ENCODE measurements around the gene BCR.

BCR gene

DNA sequence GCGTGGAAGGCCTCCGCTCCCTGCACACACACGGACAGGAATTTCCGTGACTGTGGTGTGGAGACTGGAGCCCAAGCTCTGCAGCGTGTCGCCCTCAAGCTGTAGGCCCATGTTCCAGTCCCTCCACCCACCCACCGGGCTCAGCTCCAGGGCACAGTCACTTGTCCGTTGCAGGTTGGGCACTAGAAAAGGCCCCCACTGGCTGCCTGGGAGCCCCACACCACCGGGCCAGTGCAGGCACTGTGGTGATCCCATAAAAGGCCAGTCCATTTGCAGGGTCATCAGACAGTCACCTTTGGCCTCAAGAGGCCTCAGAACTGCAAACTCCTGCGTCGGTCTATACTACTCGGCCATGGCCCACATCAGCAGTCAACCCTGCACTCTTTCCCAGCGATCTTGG, 18.7 kb upstream of the BCR start:
- H3K4me3 ChIP-seq (ENCODE audit: low read depth, low read length), result no peak overlapping the region
- H3K27ac ChIP-seq (ENCODE audit: low read depth, low read length), result no peak overlapping the region

DNA sequence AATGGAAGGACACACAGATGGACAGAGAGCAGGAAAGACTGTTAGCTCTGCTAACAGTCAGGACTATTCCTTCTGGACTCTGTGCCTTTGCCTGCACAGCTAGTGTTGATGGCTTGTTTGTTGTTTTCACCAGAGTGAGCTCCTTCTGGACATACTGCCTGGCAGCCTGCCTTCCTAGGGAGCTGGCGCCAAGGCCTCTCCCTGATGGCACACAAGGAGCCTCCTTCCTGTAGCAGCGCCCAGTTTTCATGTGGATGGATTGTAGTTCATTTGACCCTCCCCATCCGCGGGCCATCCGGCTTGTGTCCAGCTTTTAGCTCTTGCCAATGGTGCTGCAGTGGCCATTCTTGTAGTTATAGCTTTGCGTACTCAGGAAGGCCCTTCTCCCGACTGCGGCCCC, 16.6 kb upstream of the BCR start:
- Histone ChIP-seq H3K27me3 (ENCODE audit: control insufficient read depth, insufficient read depth, low read length) (no peaks in the 10 kb centered on the region), H3K27ac (ENCODE audit: low read depth, low read length) (no peak overlapping the region), H3K4me3 (ENCODE audit: low read depth, low read length) (no peak overlapping the region)

More for the DNA sequence above, 18.7 kb upstream of the BCR start:
- H3K9ac ChIP-seq (ENCODE audit: low read depth, low read length), result no peak overlapping the region
- no peaks in the 10 kb centered on the region for H3K36me3 ChIP-seq (ENCODE audit: control insufficient read depth, insufficient read depth, low read length)
- no peaks in the 10 kb centered on the region for H3K27me3 ChIP-seq (ENCODE audit: control insufficient read depth, insufficient read depth, low read length)
- H3K4me1 ChIP-seq (ENCODE audit: control insufficient read depth, insufficient read depth, low read length), result no peaks in the 10 kb centered on the region; the same call in 1 of the 2 replicates
- H3K9me3 ChIP-seq (ENCODE audit: control insufficient read depth, insufficient read depth, low read length), result no peaks in the 10 kb centered on the region

DNA sequence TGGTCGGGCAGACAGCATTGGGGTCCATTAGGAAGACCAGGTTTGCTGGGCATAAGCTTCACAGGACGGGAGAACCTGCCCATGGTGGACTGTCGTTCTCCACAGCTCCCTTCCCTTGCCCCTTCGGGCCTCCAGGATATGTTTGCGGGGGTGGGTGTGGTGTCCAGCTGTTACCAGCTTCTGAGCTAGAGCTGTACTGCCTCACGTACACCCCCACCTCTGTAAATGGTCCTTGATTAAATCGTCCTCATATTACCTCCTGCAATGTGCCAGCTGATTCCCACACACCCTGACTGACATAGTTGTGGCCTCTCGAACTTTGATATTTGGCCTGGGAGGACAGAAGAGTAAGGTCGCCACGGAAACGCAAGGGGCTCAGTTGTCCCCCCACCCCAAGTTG, 16.2 kb upstream of the BCR start:
- Histone ChIP-seq H3K27ac (ENCODE audit: low read depth, low read length) (no peak overlapping the region), H3K36me3 (ENCODE audit: control insufficient read depth, insufficient read depth, low read length) (no peaks in the 10 kb centered on the region), H3K27me3 (ENCODE audit: control insufficient read depth, insufficient read depth, low read length) (no peaks in the 10 kb centered on the region), H3K4me3 (ENCODE audit: low read depth, low read length) (no peak overlapping the region), H3K9me3 (ENCODE audit: control insufficient read depth, insufficient read depth, low read length) (no peaks in the 10 kb centered on the region), H3K9ac (ENCODE audit: low read depth, low read length) (no peak overlapping the region), H3K4me1 (ENCODE audit: control insufficient read depth, insufficient read depth, low read length) (no peaks in the 10 kb centered on the region)

More for the DNA sequence above, 16.6 kb upstream of the BCR start:
- Histone ChIP-seq H3K9me3 (ENCODE audit: control insufficient read depth, insufficient read depth, low read length) (no peaks in the 10 kb centered on the region), H3K4me1 (ENCODE audit: control insufficient read depth, insufficient read depth, low read length) (no peaks in the 10 kb centered on the region), H3K36me3 (ENCODE audit: control insufficient read depth, insufficient read depth, low read length) (no peaks in the 10 kb centered on the region), H3K9ac (ENCODE audit: low read depth, low read length) (no peak overlapping the region)

DNA sequence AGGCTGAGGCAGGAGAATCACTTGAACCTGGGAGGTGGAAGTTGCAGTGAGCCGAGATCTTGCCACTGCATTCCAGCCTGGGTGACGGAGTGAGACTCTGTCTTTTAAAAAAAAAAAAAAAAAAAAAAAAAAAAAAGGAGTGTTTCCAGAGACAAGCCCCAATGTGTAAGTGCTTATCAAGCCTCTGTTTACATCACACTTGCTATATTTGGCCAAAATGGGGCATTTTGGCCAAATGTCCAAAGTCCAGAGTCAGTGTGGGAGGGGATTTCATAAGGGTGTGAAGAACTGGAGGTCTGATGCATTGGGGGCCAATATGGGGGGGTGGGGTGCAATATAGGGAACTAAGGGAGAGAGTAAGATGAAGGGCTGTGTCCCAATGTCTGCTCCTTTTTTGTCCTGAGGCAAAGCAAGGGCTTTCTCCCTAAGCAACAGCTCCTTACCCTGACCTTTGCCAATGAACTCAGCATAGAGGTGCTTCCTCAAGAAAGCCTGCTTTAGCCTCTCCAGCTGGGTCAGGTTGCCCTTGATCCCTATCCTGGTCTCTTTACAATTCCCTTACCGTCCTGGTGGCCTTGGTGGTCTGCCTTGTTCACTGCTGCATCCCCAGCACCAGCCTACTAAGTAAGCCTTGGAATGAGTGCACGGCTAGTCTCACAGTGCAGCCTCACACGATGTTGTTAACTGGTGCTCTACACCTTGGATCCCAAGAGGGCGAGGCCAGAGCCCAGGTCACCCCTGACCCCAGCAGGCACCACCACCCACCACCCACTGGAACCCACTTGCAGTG, 14.1 kb upstream of the BCR start:
- no peaks in the 10 kb centered on the region for H3K4me1 ChIP-seq (ENCODE audit: control insufficient read depth, insufficient read depth, low read length)
- H3K36me3 ChIP-seq (ENCODE audit: control insufficient read depth, insufficient read depth, low read length), result no peaks in the 10 kb centered on the region
- no peak overlapping the region for H3K27ac ChIP-seq (ENCODE audit: low read depth, low read length)
- H3K27me3 ChIP-seq (ENCODE audit: control insufficient read depth, insufficient read depth, low read length), result no peaks in the 10 kb centered on the region
- no peak overlapping the region for H3K9ac ChIP-seq (ENCODE audit: low read depth, low read length)
- no peaks in the 10 kb centered on the region for H3K9me3 ChIP-seq (ENCODE audit: control insufficient read depth, insufficient read depth, low read length)
- H3K4me3 ChIP-seq (ENCODE audit: low read depth, low read length), result no peak overlapping the region

DNA sequence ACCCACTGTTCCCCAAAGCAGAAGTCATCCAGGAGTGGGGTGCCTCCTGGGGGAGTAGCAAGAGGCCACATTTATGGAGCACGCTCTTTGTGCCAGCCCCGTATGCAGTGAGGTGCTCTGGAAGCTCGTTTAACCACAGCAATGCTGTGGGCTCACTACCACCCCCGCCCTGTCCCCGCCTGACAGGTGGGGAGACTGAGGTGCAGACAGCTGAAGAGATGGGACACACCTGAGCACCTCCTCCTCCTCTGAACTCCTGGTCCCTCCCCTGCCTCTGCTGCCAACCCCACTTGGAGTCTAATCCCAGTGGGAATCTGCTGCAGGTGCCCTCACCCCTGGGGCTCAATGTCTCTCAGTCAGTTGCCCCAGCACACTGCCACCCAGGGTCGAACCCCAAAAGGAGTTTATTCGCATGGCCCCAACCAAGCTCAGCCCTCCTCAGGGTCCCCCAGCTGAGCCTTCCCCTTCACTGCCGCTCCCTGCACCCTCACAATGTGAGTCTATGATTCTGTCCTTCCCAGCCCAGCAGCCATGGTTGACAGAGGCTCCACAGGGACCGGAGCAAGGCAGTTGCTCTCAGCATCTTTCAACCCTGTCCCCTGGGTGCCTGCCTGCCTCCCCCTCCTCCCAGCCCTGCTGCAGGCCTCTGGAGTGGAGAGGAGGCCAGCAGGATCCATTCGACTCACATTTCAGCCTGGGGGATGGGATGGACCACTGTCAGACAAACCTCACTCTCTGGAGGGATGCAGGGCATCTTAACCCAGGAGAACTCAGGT, 13.3 kb upstream of the BCR start:
- Histone ChIP-seq H3K27me3 (ENCODE audit: control insufficient read depth, insufficient read depth, low read length) (no peaks in the 10 kb centered on the region), H3K27ac (ENCODE audit: low read depth, low read length) (no peak overlapping the region), H3K36me3 (ENCODE audit: control insufficient read depth, insufficient read depth, low read length) (no peaks in the 10 kb centered on the region), H3K4me3 (ENCODE audit: low read depth, low read length) (no peak overlapping the region), H3K9ac (ENCODE audit: low read depth, low read length) (no peak overlapping the region), H3K4me1 (ENCODE audit: control insufficient read depth, insufficient read depth, low read length) (no peaks in the 10 kb centered on the region), H3K9me3 (ENCODE audit: control insufficient read depth, insufficient read depth, low read length) (no peaks in the 10 kb centered on the region)

DNA sequence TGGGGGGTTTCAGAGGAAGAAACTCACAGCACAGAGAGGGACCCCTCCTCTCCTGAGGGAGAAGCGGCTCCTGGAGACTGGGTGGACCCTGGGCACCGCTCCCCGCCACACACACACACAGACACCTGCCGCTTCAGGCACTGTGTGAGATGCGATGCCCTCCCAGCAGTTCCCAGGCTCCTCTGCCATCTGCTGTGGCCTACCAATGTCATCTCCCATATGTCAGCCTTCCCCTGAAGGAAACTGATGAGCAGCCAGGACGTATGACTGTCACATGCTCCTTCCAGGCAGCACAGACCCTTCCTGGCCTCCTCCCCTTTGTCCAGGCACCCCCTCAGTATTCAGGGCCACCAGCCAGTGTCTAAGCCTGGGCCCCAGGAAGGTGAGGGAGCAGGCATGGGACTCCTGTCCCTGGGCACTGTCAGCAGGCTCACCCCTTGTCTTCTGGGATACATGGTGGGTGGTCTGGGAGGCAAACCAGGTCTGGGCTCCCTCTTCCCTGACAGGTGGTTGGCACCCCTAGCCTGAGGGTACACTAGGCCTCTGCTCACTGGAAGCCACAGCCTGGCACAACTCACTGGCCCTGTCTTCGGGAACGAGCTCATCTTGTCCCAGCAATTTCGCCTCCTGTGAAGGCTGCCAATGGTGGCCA, 11.8 kb upstream of the BCR start:
- no peaks in the 10 kb centered on the region for H3K27me3 ChIP-seq (ENCODE audit: control insufficient read depth, insufficient read depth, low read length)
- no peaks in the 10 kb centered on the region for H3K36me3 ChIP-seq (ENCODE audit: control insufficient read depth, insufficient read depth, low read length)
- H3K4me1 ChIP-seq (ENCODE audit: control insufficient read depth, insufficient read depth, low read length), result no peaks in the 10 kb centered on the region
- H3K9ac ChIP-seq (ENCODE audit: low read depth, low read length), result no peak overlapping the region
- no peaks in the 10 kb centered on the region for H3K9me3 ChIP-seq (ENCODE audit: control insufficient read depth, insufficient read depth, low read length)
- no peak overlapping the region for H3K4me3 ChIP-seq (ENCODE audit: low read depth, low read length)
- no peak overlapping the region for H3K27ac ChIP-seq (ENCODE audit: low read depth, low read length)

DNA sequence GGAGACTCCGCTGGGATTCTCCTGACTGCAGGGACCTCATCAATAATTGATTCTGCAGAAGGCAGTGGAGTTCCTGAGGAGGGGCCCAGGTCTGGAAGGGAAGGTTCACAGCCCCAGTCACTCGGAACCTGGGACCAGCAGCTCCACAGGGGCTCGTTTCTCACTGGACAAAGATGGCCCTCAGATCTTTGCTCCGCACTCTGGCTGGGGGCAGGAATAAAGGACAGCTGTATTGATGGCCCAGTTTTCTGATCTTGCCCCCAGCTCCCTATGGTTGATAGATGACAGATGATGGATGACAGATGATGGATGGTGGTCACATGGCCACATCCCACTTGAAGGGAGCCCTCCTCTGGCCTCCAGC, 11.3 kb upstream of the BCR start:
- no peaks in the 10 kb centered on the region for H3K4me1 ChIP-seq (ENCODE audit: control insufficient read depth, insufficient read depth, low read length)
- H3K27ac ChIP-seq (ENCODE audit: low read depth, low read length), result no peak overlapping the region
- H3K36me3 ChIP-seq (ENCODE audit: control insufficient read depth, insufficient read depth, low read length), result no peaks in the 10 kb centered on the region
- no peak overlapping the region for H3K9ac ChIP-seq (ENCODE audit: low read depth, low read length)
- no peak overlapping the region for H3K4me3 ChIP-seq (ENCODE audit: low read depth, low read length)
- no peaks in the 10 kb centered on the region for H3K27me3 ChIP-seq (ENCODE audit: control insufficient read depth, insufficient read depth, low read length)
- no peaks in the 10 kb centered on the region for H3K9me3 ChIP-seq (ENCODE audit: control insufficient read depth, insufficient read depth, low read length)

DNA sequence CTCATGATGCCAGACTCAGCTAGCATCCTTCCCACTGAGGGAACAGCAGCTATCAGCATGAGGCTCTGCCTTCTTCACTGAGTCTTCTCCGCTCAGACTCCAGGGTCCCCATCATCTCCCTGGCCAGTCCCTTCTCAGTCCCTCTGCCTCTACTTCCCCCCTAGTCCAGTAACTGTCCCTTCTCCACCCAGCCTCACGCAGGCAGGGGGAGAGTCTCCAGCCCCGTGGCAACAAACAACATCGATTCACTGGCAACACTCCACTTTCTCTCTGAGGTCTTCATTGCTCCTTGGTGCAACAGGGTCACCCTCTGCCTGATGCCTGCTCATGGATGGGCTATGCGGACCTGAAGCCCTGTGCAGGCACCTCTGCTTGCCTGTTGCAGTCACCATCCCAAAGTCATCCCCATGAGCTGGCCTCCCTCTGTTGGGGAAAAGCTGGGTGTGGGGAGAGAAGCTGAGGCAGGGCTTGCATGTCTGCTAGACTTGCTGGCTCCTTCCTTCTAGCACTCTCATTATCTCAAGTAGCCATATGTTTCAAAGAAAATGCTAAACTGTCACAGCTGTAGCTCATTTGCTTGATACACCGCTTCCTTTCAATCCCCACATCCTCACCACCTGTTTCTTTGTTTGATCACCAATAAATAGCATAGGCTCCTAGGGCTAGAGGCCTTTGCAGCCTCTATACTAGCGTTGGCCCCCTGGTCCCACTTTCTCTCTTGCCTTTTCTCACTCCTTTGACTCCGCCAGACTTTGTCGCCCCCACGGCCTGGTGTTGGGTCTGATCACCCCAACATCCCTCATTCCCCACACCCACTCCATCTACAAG, 4.3 kb upstream of the BCR start:
- H3K4me1 ChIP-seq (ENCODE audit: control insufficient read depth, insufficient read depth, low read length), result peaks cover 10% of the 10 kb centered on the region
- no peak overlapping the region for H3K9ac ChIP-seq (ENCODE audit: low read depth, low read length)
- H3K27me3 ChIP-seq (ENCODE audit: control insufficient read depth, insufficient read depth, low read length), result no peaks in the 10 kb centered on the region
- H3K4me3 ChIP-seq (ENCODE audit: low read depth, low read length), result no peak overlapping the region
- peaks cover 16% of the 10 kb centered on the region for H3K9me3 ChIP-seq (ENCODE audit: control insufficient read depth, insufficient read depth, low read length)
- H3K36me3 ChIP-seq (ENCODE audit: control insufficient read depth, insufficient read depth, low read length), result no peaks in the 10 kb centered on the region; the same call in 1 of the 2 replicates
- no peak overlapping the region for H3K27ac ChIP-seq (ENCODE audit: low read depth, low read length)

DNA sequence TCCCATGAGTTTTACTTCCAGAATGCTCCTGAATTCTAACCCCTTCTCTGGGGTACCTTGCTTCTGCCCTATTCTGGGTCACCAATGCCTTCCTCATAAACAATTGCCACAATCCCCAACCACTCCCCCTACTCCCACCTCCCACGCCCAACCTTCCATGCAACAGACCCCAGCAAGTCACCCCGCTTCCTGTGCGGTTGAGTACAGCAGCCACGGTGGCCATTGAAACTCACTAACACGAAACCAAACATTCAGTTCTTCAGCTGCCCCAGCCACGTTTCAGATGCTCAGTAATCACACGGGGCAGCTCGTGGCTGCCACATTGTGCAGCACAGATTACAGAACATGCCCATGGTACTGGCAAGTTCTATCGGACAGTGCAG, 3.7 kb upstream of the BCR start:
- Histone ChIP-seq H3K27me3 (ENCODE audit: control insufficient read depth, insufficient read depth, low read length) (0 out of 2 replicates have a peak, but pooled peaks cover 4% of the 10 kb centered on the region), H3K4me3 (ENCODE audit: low read depth, low read length) (no peak overlapping the region), H3K4me1 (ENCODE audit: control insufficient read depth, insufficient read depth, low read length) (peaks cover 13% of the 10 kb centered on the region), H3K9me3 (ENCODE audit: control insufficient read depth, insufficient read depth, low read length) (peaks cover 16% of the 10 kb centered on the region), H3K9ac (ENCODE audit: low read depth, low read length) (no peak overlapping the region), H3K27ac (ENCODE audit: low read depth, low read length) (no peak overlapping the region), H3K36me3 (ENCODE audit: control insufficient read depth, insufficient read depth, low read length) (no peaks in the 10 kb centered on the region; the same call in 1 of the 2 replicates)

DNA sequence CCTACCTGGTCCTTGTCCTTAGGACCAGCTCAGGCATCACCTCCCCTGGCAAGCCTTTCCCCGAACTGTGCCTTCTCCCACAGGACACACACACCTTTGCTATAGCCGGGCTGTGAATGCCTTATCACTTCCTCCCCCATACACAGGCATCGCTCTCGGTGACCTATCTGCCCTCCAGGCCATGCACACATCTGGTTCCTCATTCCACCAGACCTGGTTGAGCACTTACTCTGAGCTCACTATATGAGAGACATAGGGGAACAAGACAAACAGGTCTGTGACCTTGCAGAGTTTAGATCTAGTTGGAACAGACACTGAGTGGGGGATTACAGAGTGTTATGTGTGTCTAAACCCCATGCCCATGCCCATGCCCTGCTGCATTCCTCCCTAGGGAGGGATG, 3.1 kb upstream of the BCR start:
- Histone ChIP-seq H3K27me3 (ENCODE audit: control insufficient read depth, insufficient read depth, low read length) (0 out of 2 replicates have a peak, but pooled peaks cover 4% of the 10 kb centered on the region), H3K9ac (ENCODE audit: low read depth, low read length) (no peak overlapping the region), H3K27ac (ENCODE audit: low read depth, low read length) (no peak overlapping the region)

More for the DNA sequence above, 3.1 kb upstream of the BCR start:
- Histone ChIP-seq H3K9me3 (ENCODE audit: control insufficient read depth, insufficient read depth, low read length) (peaks cover 16% of the 10 kb centered on the region), H3K4me1 (ENCODE audit: control insufficient read depth, insufficient read depth, low read length) (peaks cover 19% of the 10 kb centered on the region), H3K36me3 (ENCODE audit: control insufficient read depth, insufficient read depth, low read length) (no peaks in the 10 kb centered on the region; the same call in 1 of the 2 replicates), H3K4me3 (ENCODE audit: low read depth, low read length) (no peak overlapping the region)
